H1 (cell line): ENCODE results near the gene METTL9. TPM values are rescaled to one million over a fixed set of nuclear protein-coding genes. Genes with fewer than 3 reads are reported as not detected.
"Not testable (repeated sequence)": the region's sequence is repeated elsewhere in the genome, so short reads cannot be mapped to it uniquely, and the experiment has no call there.

Source experiments
- CTCF ChIA-PET: fragments of 300-600 bp; sonication (Branson Sonifier 250); formaldehyde crosslinking; loops from one replicate; lab custom pipeline; 2021; ENCODE audit not compliant: partially characterized antibody; lab: Charles Lee
- POLR2A ChIA-PET: fragments of 300-600 bp; sonication (Branson Sonifier 250); formaldehyde crosslinking; loops from one replicate; lab custom pipeline; 2021; ENCODE audit warnings: inconsistent platforms; ENCODE audit not compliant: partially characterized antibody; lab: Charles Lee
- DNase-seq, 2 experiments: peaks; one replicate each; pipeline versions ENCODE4 v3.0.0 to v3.0.0-alpha.2; 2010 to 2022; ENCODE audit warnings: low spot score in 2 of 2, low read depth in 1 of 2, mixed read lengths in 1 of 2
- FAIRE-seq: peaks from 2 replicates; lab custom pipeline; 2011; peaks lifted over from hg19 to GRCh38; lab: Jason Lieb, UNC
- H2AFZ ChIP-seq: 2 replicates; pipeline ENCODE4 v1.8.1; 2012; ENCODE audit warnings: low read length, inconsistent platforms
- H2AK5ac ChIP-seq: 2 replicates; pipeline ENCODE4 v1.6.1; 2013; ENCODE audit warnings: low read depth, low read length
- H2BK120ac ChIP-seq: replicated peaks from 2 replicates; pipeline ENCODE3; 2013; ENCODE audit warnings: low read depth, low read length, inconsistent platforms
- H2BK12ac ChIP-seq: 2 replicates; pipeline ENCODE4 v1.6.1; 2013; ENCODE audit warnings: low read depth, low read length
- H2BK15ac ChIP-seq: 2 replicates; pipeline ENCODE4 v1.6.1; 2013; ENCODE audit warnings: low read length
- H2BK20ac ChIP-seq: 2 replicates; pipeline ENCODE4 v1.6.1; 2013; ENCODE audit warnings: low read length
- H2BK5ac ChIP-seq: 2 replicates; pipeline ENCODE4 v1.6.1; 2013; ENCODE audit warnings: low read depth, low read length
- H3K14ac ChIP-seq: 2 replicates; pipeline ENCODE4 v1.6.1; 2013; ENCODE audit warnings: inconsistent platforms; ENCODE audit not compliant: insufficient read length
- H3K18ac ChIP-seq: 2 replicates; pipeline ENCODE4 v1.6.1; 2013; ENCODE audit warnings: low read length; ENCODE audit errors: extremely low read depth
- H3K23ac ChIP-seq: 2 replicates; pipeline ENCODE4 v1.6.1; 2013; ENCODE audit warnings: inconsistent platforms; ENCODE audit not compliant: insufficient read length
- H3K23me2 ChIP-seq: 2 replicates; pipeline ENCODE4 v1.6.1; 2013; ENCODE audit warnings: low read depth, low read length
- H3K27ac ChIP-seq: 2 replicates; pipeline ENCODE4 v1.6.1; 2011; ENCODE audit warnings: low read depth, low read length, inconsistent platforms
- H3K27me3 ChIP-seq, 4 experiments: replicated peaks in 1 of 4; 1 replicate in 1 of 4; 2 replicates in 3 of 4; pipeline versions ENCODE4 v1.6.1 to v1.8.1; 2011 to 2013; ENCODE audit warnings: low read length in 3 of 4, mild to moderate bottlenecking in 3 of 4, inconsistent platforms in 2 of 4, mixed read lengths in 2 of 4, moderate library complexity in 1 of 4; ENCODE audit not compliant: control insufficient read depth in 3 of 4, insufficient read depth in 3 of 4; ENCODE audit errors: extremely low read depth in 1 of 4
- H3K36me3 ChIP-seq, 4 experiments: 2 replicates each; pipeline versions ENCODE4 v1.6.1 to v1.8.1; 2011 to 2013; ENCODE audit warnings: mild to moderate bottlenecking in 4 of 4, low read length in 3 of 4, moderate library complexity in 2 of 4, control low read depth in 1 of 4, inconsistent platforms in 1 of 4; ENCODE audit not compliant: insufficient read depth in 4 of 4, control insufficient read depth in 2 of 4
- H3K4ac ChIP-seq: replicated peaks from 2 replicates; pipeline ENCODE3; 2013; ENCODE audit warnings: low read length, low read depth, mixed read lengths, inconsistent platforms; ENCODE audit not compliant: insufficient read length
- H3K4me1 ChIP-seq, 4 experiments: replicated peaks in 1 of 4; 1 replicate in 1 of 4; 2 replicates in 3 of 4; pipeline versions ENCODE4 v1.6.1 to v1.8.1; 2011 to 2013; ENCODE audit warnings: low read length in 3 of 4, inconsistent platforms in 2 of 4, mixed read lengths in 1 of 4; ENCODE audit not compliant: insufficient read depth in 4 of 4, control insufficient read depth in 3 of 4
- H3K4me2 ChIP-seq, 2 experiments: 2 replicates each; pipeline versions ENCODE4 v1.6.1 to v1.8.1; 2011 to 2013; ENCODE audit warnings: low read depth in 2 of 2, low read length in 2 of 2, control low read depth in 1 of 2, inconsistent platforms in 1 of 2, mild to moderate bottlenecking in 1 of 2; ENCODE audit not compliant: insufficient read depth in 1 of 2
- H3K4me3 ChIP-seq, 4 experiments: fragments of 200-600, 300-600 bp in 1 of 4; sonication (generic), shearing (Covaris generic), sonication (Bioruptor Twin) in 1 of 4; 2 replicates each; pipeline versions ENCODE4 v1.5.1 to v1.8.1; 2011 to 2016; ENCODE audit warnings: low read length in 4 of 4, low read depth in 3 of 4, control low read depth in 2 of 4, inconsistent platforms in 2 of 4, mild to moderate bottlenecking in 2 of 4, mixed read lengths in 1 of 4, moderate library complexity in 1 of 4; ENCODE audit not compliant: insufficient read depth in 2 of 4; ENCODE audit errors: extremely low read depth in 1 of 4
- H3K56ac ChIP-seq: replicated peaks from 2 replicates; pipeline ENCODE3; 2013; ENCODE audit warnings: low read depth, mild to moderate bottlenecking, mixed read lengths, low read length, inconsistent platforms; ENCODE audit not compliant: insufficient read length
- H3K79me1 ChIP-seq: 2 replicates; pipeline ENCODE4 v1.6.1; 2013; ENCODE audit warnings: low read depth, low read length, control low read depth
- H3K79me2 ChIP-seq, 2 experiments: 2 replicates each; pipeline versions ENCODE4 v1.6.1 to v1.8.1; 2012 to 2013; ENCODE audit warnings: low read length in 2 of 2, mild to moderate bottlenecking in 2 of 2, inconsistent platforms in 1 of 2; ENCODE audit not compliant: insufficient read depth in 2 of 2, control insufficient read depth in 1 of 2
- H3K9ac ChIP-seq, 4 experiments: replicated peaks in 1 of 4; 1 replicate in 1 of 4; 2 replicates in 3 of 4; pipeline versions ENCODE4 v1.6.1 to v1.8.1; 2011 to 2013; ENCODE audit warnings: low read depth in 3 of 4, low read length in 3 of 4, control low read depth in 2 of 4, mild to moderate bottlenecking in 2 of 4, moderate library complexity in 2 of 4, inconsistent platforms in 1 of 4; ENCODE audit errors: extremely low read depth in 1 of 4
- H3K9me3 ChIP-seq, 2 experiments: 2 replicates each; pipeline versions ENCODE4 v1.6.1 to v1.8.1; 2012 to 2013; ENCODE audit warnings: mild to moderate bottlenecking in 2 of 2, moderate library complexity in 2 of 2, control low read depth in 1 of 2, inconsistent platforms in 1 of 2, low read depth in 1 of 2, low read length in 1 of 2, mixed read lengths in 1 of 2; ENCODE audit not compliant: insufficient read depth in 2 of 2
- H4K20me1 ChIP-seq, 2 experiments: replicated peaks in 1 of 2; 2 replicates each; pipeline versions ENCODE3 to v1.8.1; 2011 to 2013; ENCODE audit warnings: inconsistent platforms in 2 of 2, low read length in 2 of 2, mild to moderate bottlenecking in 1 of 2; ENCODE audit not compliant: insufficient read depth in 2 of 2, control insufficient read depth in 1 of 2
- H4K5ac ChIP-seq: 2 replicates; pipeline ENCODE4 v1.6.1; 2013; ENCODE audit warnings: low read length, low read depth, mixed read lengths, inconsistent platforms; ENCODE audit not compliant: insufficient read length
- H4K8ac ChIP-seq: 2 replicates; pipeline ENCODE4 v1.8.0; 2013; ENCODE audit warnings: mild to moderate bottlenecking, moderate library complexity, low read length, inconsistent platforms; ENCODE audit not compliant: insufficient read depth; ENCODE audit errors: extremely low read depth
- H4K91ac ChIP-seq: replicated peaks from 2 replicates; pipeline ENCODE3; 2013; ENCODE audit warnings: low read length, mixed read lengths, inconsistent platforms; ENCODE audit not compliant: insufficient read length
- WGBS, 2 experiments: shearing (Covaris generic) in 1 of 2; methylation state at CpG; one replicate each; pipeline versions ENCODE4 v1.1.6 to v1.1.7; 2013 to 2015; ENCODE audit warnings: low lambda C conversion rate in 2 of 2, mixed read lengths in 2 of 2, inconsistent platforms in 1 of 2, low coverage in 1 of 2, missing lambda C conversion rate in 1 of 2; ENCODE audit not compliant: insufficient replicate concordance in 2 of 2, insufficient coverage in 1 of 2, insufficient read length in 1 of 2; ENCODE audit errors: extremely low coverage in 1 of 2, missing lambda C conversion rate in 1 of 2; 5-methylcytosine and 5-hydroxymethylcytosine counted together
- polyA plus RNA-seq, 7 experiments: library from polyadenylated mRNA; depleted of rRNA in 3 of 7; stranded (reverse) in 5 of 7; unstranded in 2 of 7; fragments of >200 nt in 5 of 7; fragments of 200-250 nt in 2 of 7; gene quantifications; 1 replicate in 5 of 7; 2 replicates in 1 of 7; 4 replicates in 1 of 7; pipeline versions ENCODE4 v1.2.1 to v1.2.3, GENCODE V29; 2011 to 2013; ENCODE audit warnings: missing spikeins in 2 of 7, mixed read lengths in 2 of 7
- total RNA-seq: library from RNA; stranded (reverse); fragmentation: NEBNext Ultra II Directional; extraction: Animal tissue kit (Norgen Biotek cat#: 25700); gene quantifications from 2 replicates; pipeline ENCODE4 v1.2.1, GENCODE V29; 2021

The METTL9 gene
- total and polyA plus RNA-seq, 2 of the 8 experiments (the other 6 are each of a cell fraction or from before 2014, with no cell fraction given), result 45.4 to 112 TPM

DNA sequence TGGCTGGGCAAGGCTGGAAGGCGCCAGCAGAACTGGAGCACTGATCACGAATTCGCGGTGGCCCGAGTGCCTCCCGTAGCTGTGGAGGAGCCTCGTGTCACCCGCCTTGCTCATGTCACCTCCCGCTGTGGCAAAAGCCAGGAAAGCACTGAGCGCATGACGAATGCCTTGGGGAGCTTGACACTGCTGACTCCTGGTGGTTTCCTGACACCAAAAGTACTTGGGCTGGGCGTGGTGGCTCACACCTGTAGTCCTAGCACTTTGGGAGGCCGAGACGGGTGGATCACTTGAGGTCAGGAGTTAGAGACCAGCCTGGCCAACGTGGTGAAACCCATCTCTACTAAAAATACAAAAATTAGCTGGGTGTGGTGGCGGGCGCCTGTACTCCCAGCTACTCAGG is 47.8 kb upstream of the METTL9 start:
- WGBS, 2 experiments, result 92% methylated on average over 14 of the region's 17 CpGs; no CpG with 5 or more reads in 1 of the 2 experiments

More for the DNA sequence above, 47.8 kb upstream of the METTL9 start:
- H4K5ac ChIP-seq, H3K79me2 ChIP-seq, H3K18ac ChIP-seq, H2BK12ac ChIP-seq, H2BK5ac ChIP-seq, H3K9ac ChIP-seq, H3K23ac ChIP-seq, H3K4me2 ChIP-seq, POLR2A ChIA-PET, H4K20me1 ChIP-seq, H3K56ac ChIP-seq, H3K36me3 ChIP-seq, DNase-seq, H3K4me3 ChIP-seq, H2BK120ac ChIP-seq, H2BK20ac ChIP-seq, H3K79me1 ChIP-seq, FAIRE-seq, H3K4ac ChIP-seq, H3K9me3 ChIP-seq, H4K91ac ChIP-seq, H3K23me2 ChIP-seq, H2AK5ac ChIP-seq, H2BK15ac ChIP-seq, H3K27me3 ChIP-seq, H3K27ac ChIP-seq, H2AFZ ChIP-seq, H3K4me1 ChIP-seq, H4K8ac ChIP-seq, H3K14ac ChIP-seq: not testable (repeated sequence)
- CTCF ChIA-PET, result interaction anchor here (0.8 to 3.1 kb wide), 3 partner anchors 9 to 26 kb away, joined by 3 to 12 read pairs (median 4); no protein-coding TSS in a partner anchor
